SK-N-SH treated with all-trans-retinoic acid at 6 μM for 48 hours (cell line): Measurements from ENCODE around the gene BRI3.

Source experiments
- ATAC-seq: fragments of 200-7000 bp; cut with Tn5 transposase; 3 replicates; pipeline ENCODE4 v1.9.1; 2020; ENCODE audit warnings: mild to moderate bottlenecking, moderate library complexity
- ARNTL ChIP-seq: fragments of 450-650 bp; formaldehyde crosslinking; IDR thresholded peaks from 2 replicates; pipeline ENCODE4 v1.5.0; 2020; ENCODE audit warnings: low read depth, mild to moderate bottlenecking, moderate library complexity, borderline replicate concordance
- CSDC2 ChIP-seq: fragments of 250-450 bp; sonication (Bioruptor Pico); IDR thresholded peaks from 2 replicates; pipeline ENCODE4 v1.5.0; 2020; ENCODE audit warnings: mild to moderate bottlenecking, moderate library complexity
- CSRNP3 ChIP-seq: fragments of 250-450 bp; sonication (Bioruptor Pico); IDR thresholded peaks from 2 replicates; pipeline ENCODE4 v1.5.1; 2021; ENCODE audit warnings: mild to moderate bottlenecking, moderate library complexity
- ESRRG ChIP-seq: fragments of 250-450 bp; sonication (Bioruptor Pico); IDR thresholded peaks from 2 replicates; pipeline ENCODE4 v1.6.1; 2021; ENCODE audit warnings: mild to moderate bottlenecking
- GLIS3 ChIP-seq: fragments of 250-450 bp; sonication (Bioruptor Pico); IDR thresholded peaks from 2 replicates; pipeline ENCODE4 v1.5.0; 2020; ENCODE audit warnings: mild to moderate bottlenecking, moderate library complexity
- ISL1 ChIP-seq: fragments of 250-450 bp; sonication (Bioruptor Pico); IDR thresholded peaks from 2 replicates; pipeline ENCODE4 v2.1.2; 2022; ENCODE audit warnings: mild to moderate bottlenecking, moderate library complexity
- OSR1 ChIP-seq: fragments of 250-450 bp; sonication (Bioruptor Pico); IDR thresholded peaks from 2 replicates; pipeline ENCODE4 v1.8.0; 2022; ENCODE audit warnings: moderate library complexity, mild to moderate bottlenecking, inconsistent platforms
- POU6F1 ChIP-seq: fragments of 250-450 bp; sonication (Bioruptor Pico); IDR thresholded peaks from 2 replicates; pipeline ENCODE4 v1.8.0; 2021; ENCODE audit warnings: low read depth, mild to moderate bottlenecking, moderate library complexity, borderline replicate concordance
- PPARA ChIP-seq: fragments of 250-450 bp; sonication (Bioruptor Pico); IDR thresholded peaks from 2 replicates; pipeline ENCODE4 v1.5.0; 2020; ENCODE audit warnings: mild to moderate bottlenecking, borderline replicate concordance
- RARB ChIP-seq: fragments of 250-450 bp; sonication (Bioruptor Pico); IDR thresholded peaks from 2 replicates; pipeline ENCODE4 v1.8.0; 2021; ENCODE audit warnings: mild to moderate bottlenecking, moderate library complexity
- TCF4 ChIP-seq: fragments of 250-450 bp; sonication (Bioruptor Pico); IDR thresholded peaks from 2 replicates; pipeline ENCODE4 v1.8.0; 2021; ENCODE audit warnings: mild to moderate bottlenecking, moderate library complexity, borderline replicate concordance
- TOX ChIP-seq: fragments of 250-450 bp; sonication (Bioruptor Pico); IDR thresholded peaks from 2 replicates; pipeline ENCODE4 v1.8.0; 2021; ENCODE audit warnings: mild to moderate bottlenecking, moderate library complexity, borderline replicate concordance
- TSHZ2 ChIP-seq: fragments of 250-450 bp; sonication (Bioruptor Pico); IDR thresholded peaks from 2 replicates; pipeline ENCODE4 v1.5.0; 2020; ENCODE audit warnings: mild to moderate bottlenecking, moderate library complexity
- ZC3H10 ChIP-seq: fragments of 250-450 bp; sonication (Bioruptor Pico); IDR thresholded peaks from 2 replicates; pipeline ENCODE4 v1.5.1; 2021; ENCODE audit warnings: mild to moderate bottlenecking, moderate library complexity
- ZFP3 ChIP-seq: fragments of 250-450 bp; sonication (Bioruptor Pico); IDR thresholded peaks from 2 replicates; pipeline ENCODE4 v1.5.0; 2020; ENCODE audit warnings: mild to moderate bottlenecking, moderate library complexity
- ZNF565 ChIP-seq: fragments of 450-650 bp; formaldehyde crosslinking; conservative IDR thresholded peaks from 2 replicates; pipeline ENCODE4 v1.5.0; 2020; ENCODE audit warnings: low read depth, mild to moderate bottlenecking, moderate library complexity
- ZNF70 ChIP-seq: fragments of 450-650 bp; formaldehyde crosslinking; IDR thresholded peaks from 2 replicates; pipeline ENCODE4 v1.5.0; 2020; ENCODE audit warnings: mild to moderate bottlenecking, moderate library complexity
- ZNF8 ChIP-seq: fragments of 450-650 bp; formaldehyde crosslinking; IDR thresholded peaks from 2 replicates; pipeline ENCODE4 v1.5.0; 2020; ENCODE audit warnings: mild to moderate bottlenecking, moderate library complexity
- TF ChIP-seq, protein P1 (sequence below): fragments of 250-450 bp; sonication (Bioruptor Pico); IDR thresholded peaks from 2 replicates; pipeline ENCODE4 v1.8.0; 2020; ENCODE audit warnings: mild to moderate bottlenecking, moderate library complexity, borderline replicate concordance
- TF ChIP-seq, protein P2 (sequence below): fragments of 250-450 bp; sonication (Bioruptor Pico); IDR thresholded peaks from 2 replicates; pipeline ENCODE4 v1.5.1; 2020; ENCODE audit warnings: low read depth, mild to moderate bottlenecking, moderate library complexity

Gene BRI3

GRCh38 chr7:98329791-98330373 lies 48.4 kb downstream of the BRI3 start:
- no peak for ATAC-seq
- TF ChIP-seq, protein P1, sequence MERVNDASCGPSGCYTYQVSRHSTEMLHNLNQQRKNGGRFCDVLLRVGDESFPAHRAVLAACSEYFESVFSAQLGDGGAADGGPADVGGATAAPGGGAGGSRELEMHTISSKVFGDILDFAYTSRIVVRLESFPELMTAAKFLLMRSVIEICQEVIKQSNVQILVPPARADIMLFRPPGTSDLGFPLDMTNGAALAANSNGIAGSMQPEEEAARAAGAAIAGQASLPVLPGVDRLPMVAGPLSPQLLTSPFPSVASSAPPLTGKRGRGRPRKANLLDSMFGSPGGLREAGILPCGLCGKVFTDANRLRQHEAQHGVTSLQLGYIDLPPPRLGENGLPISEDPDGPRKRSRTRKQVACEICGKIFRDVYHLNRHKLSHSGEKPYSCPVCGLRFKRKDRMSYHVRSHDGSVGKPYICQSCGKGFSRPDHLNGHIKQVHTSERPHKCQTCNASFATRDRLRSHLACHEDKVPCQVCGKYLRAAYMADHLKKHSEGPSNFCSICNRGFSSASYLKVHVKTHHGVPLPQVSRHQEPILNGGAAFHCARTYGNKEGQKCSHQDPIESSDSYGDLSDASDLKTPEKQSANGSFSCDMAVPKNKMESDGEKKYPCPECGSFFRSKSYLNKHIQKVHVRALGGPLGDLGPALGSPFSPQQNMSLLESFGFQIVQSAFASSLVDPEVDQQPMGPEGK: no peak
- TF ChIP-seq ZNF70: no peak
- TF ChIP-seq ESRRG (CRISPR knock-in tag): no peak
- no peak for TF ChIP-seq ZNF565
- no peak for TF ChIP-seq ARNTL (CRISPR knock-in tag)
- TF ChIP-seq TSHZ2: no peak
- no peak for TF ChIP-seq PPARA (CRISPR knock-in tag)
- TF ChIP-seq CSDC2 (CRISPR knock-in tag): no peak
- TF ChIP-seq ZFP3 (CRISPR knock-in tag): no peak
- no peak for TF ChIP-seq ZC3H10
- no peak for TF ChIP-seq ISL1
- no peak for TF ChIP-seq TCF4
- no peak for TF ChIP-seq ZNF8 (CRISPR knock-in tag)
- TF ChIP-seq OSR1 (CRISPR knock-in tag): no peak
- TF ChIP-seq TOX (CRISPR knock-in tag): no peak
- TF ChIP-seq POU6F1: no peak

DNA sequence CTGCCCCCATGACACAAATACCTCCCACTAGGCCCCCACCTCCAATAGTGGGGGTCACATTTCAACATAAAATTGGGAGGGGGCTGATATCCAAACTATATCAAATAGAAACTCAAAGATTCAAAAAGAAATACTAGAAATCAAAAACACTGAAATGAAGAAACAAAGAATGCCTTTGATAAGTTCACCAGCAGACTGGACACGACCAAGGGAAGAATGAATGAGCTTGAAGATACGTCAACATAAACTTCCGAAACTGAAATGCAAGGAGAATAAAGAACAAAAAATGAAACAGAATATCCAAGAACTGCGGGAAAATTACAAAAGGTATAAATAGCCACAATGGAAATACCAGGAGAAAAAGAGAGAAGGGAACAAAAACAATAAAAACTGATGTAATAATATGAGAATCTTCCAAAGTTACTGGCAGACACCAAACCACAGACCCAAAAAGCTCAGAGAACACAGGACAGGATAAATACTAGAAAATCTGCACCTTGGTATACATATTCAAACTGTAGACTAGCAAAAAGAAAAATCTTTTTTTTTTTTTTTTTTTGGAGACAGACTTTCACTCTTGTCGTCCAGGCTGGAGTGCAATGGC lies 49.5 kb downstream of the BRI3 start:
- no peak for ATAC-seq

More for the DNA sequence above, 49.5 kb downstream of the BRI3 start:
- no peak for TF ChIP-seq GLIS3 (CRISPR knock-in tag)
- TF ChIP-seq CSRNP3 (CRISPR knock-in tag): no peak
- no peak for TF ChIP-seq ZFP3 (CRISPR knock-in tag)
- no peak for TF ChIP-seq TCF4
- no peak for TF ChIP-seq ZNF70
- TF ChIP-seq, protein P2, sequence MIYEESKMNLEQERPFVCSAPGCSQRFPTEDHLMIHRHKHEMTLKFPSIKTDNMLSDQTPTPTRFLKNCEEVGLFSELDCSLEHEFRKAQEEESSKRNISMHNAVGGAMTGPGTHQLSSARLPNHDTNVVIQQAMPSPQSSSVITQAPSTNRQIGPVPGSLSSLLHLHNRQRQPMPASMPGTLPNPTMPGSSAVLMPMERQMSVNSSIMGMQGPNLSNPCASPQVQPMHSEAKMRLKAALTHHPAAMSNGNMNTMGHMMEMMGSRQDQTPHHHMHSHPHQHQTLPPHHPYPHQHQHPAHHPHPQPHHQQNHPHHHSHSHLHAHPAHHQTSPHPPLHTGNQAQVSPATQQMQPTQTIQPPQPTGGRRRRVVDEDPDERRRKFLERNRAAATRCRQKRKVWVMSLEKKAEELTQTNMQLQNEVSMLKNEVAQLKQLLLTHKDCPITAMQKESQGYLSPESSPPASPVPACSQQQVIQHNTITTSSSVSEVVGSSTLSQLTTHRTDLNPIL (CRISPR knock-in tag): no peak
- no peak for TF ChIP-seq ARNTL (CRISPR knock-in tag)
- no peak for TF ChIP-seq RARB
- TF ChIP-seq, protein P1: no peak
